Heart left ventricle (tissue), 13 donors: ENCODE measurements around the gene FRRS1L.

Source experiments
- CTCF ChIP-seq, 12 donors: fragments of 200-600 bp; sonication (generic) in 4 of 12; IDR thresholded peaks; one replicate each; pipeline versions ENCODE4 v1.5.0 to v1.8.0; 2018 to 2022; ENCODE audit warnings: antibody characterized with exemption in 12 of 12, mild to moderate bottlenecking in 5 of 12
- POLR2A ChIP-seq, 2 donors: fragments of 450-650 bp; IDR thresholded peaks; one replicate each; pipeline ENCODE4 v1.6.1; 2017; ENCODE audit warnings: antibody characterized with exemption in 2 of 2, mild to moderate bottlenecking in 2 of 2, moderate library complexity in 2 of 2
- donor health status: ischemic (EF 13 %, LVEDD 7.1; RV severe dilation, severe dysfunction).
- donor health status: DM: no; HTN: yes; CAD: no.
- donor health status: DM: no; HTN: no; CAD: no.
- donor health status: ischemic (EF 25% LVEDD 6.9; RV normal size, moderate dysfunction).
- donor health status: ischemic (EF 25% LVEDD 5.7; RV mildly dilated, moderate dysfunction).
- donor health status: ischemic (EF 35%, LVEDD 5.7; RV mildly dilated, moderate dysfunction).
- donor health status: nonischemic (EF 11% LVEDD 7.7; RV severe dilation, severe dysfunction).
- donor health status: DM: yes; HTN: yes; CAD: no.
- donor health status: PGD.
- donor health status: ischemic (EF 29% LVEDD 5.4; RV normal size, mild dysfunction).
- donor health status: nonischemic (EF 23%, LVEDD 6.1; RV moderate dilation, normal function).

GRCh38 chr9:109191746-109192145 lies 24.7 kb upstream of the FRRS1L start:
- TF ChIP-seq CTCF (IDR thresholded peaks at IDR 0.05): no peak
- no peak for TF ChIP-seq POLR2A (IDR thresholded peaks at IDR 0.05)
